OCI-LY7 (cell line): ENCODE measurements around the gene CFHR1. TPM values are rescaled to one million over a fixed set of nuclear protein-coding genes. Genes with fewer than 3 reads are reported as not detected.

Experiments
- BruUV-seq: library from RNA; stranded (reverse); fragments of 400-500 nt; replicated peaks from 2 replicates; lab custom pipeline; 2021; lab: Mats Ljungman, UMichigan
- CTCF ChIA-PET: fragments of 300-600 bp; sonication (Branson Sonifier 250); formaldehyde crosslinking; loops from one replicate; lab custom pipeline; 2022; ENCODE audit warnings: antibody characterized with exemption; ENCODE audit not compliant: unreplicated experiment; lab: Charles Lee
- POLR2A ChIA-PET: fragments of 300-600 bp; sonication (Branson Sonifier 250); formaldehyde crosslinking; loops from one replicate; lab custom pipeline; 2022; ENCODE audit warnings: antibody characterized with exemption; lab: Charles Lee
- DNase-seq: peaks from one replicate; pipeline ENCODE4 v3.0.0-alpha.2; 2015; ENCODE audit warnings: low spot score
- H2AFZ ChIP-seq: fragments of 200-600 bp; sonication (generic), shearing (Covaris generic); 2 replicates; pipeline ENCODE4 v1.6.1; 2014; ENCODE audit warnings: mild to moderate bottlenecking, antibody characterized with exemption, low read length, moderate library complexity
- H3K27ac ChIP-seq: fragments of 200-600 bp; sonication (generic); 2 replicates; pipeline ENCODE4 v1.5.1; 2014; ENCODE audit warnings: mixed run types, low read depth, mild to moderate bottlenecking, moderate library complexity, low read length, inconsistent platforms; ENCODE audit not compliant: poor library complexity, severe bottlenecking
- H3K36me3 ChIP-seq: fragments of 200-600 bp; sonication (generic); 2 replicates; pipeline ENCODE4 v1.6.1; 2014; ENCODE audit warnings: mild to moderate bottlenecking, antibody characterized with exemption, low read length, moderate library complexity, mixed read lengths; ENCODE audit not compliant: insufficient read depth
- H3K4me1 ChIP-seq: fragments of 200-600 bp; sonication (generic); 2 replicates; pipeline ENCODE4 v1.5.1; 2014; ENCODE audit warnings: mild to moderate bottlenecking, low read length; ENCODE audit not compliant: insufficient read depth, poor library complexity, severe bottlenecking
- H3K4me2 ChIP-seq: fragments of 200-600 bp; sonication (generic); 2 replicates; pipeline ENCODE4 v1.6.1; 2014; ENCODE audit warnings: mild to moderate bottlenecking, low read length
- H3K4me3 ChIP-seq: fragments of 200-600 bp; sonication (generic); 2 replicates; pipeline ENCODE4 v1.5.1; 2014; ENCODE audit warnings: mild to moderate bottlenecking, low read depth, low read length; ENCODE audit not compliant: poor library complexity, severe bottlenecking
- H3K79me2 ChIP-seq: fragments of 200-600 bp; sonication (generic); 2 replicates; pipeline ENCODE4 v1.6.1; 2016; ENCODE audit warnings: low read depth, mild to moderate bottlenecking, low read length, moderate library complexity, mixed read lengths; ENCODE audit not compliant: insufficient read depth
- H3K9me2 ChIP-seq: fragments of 200-600 bp; sonication (generic); 2 replicates; pipeline ENCODE4 v1.6.1; 2016; ENCODE audit warnings: mild to moderate bottlenecking, low read length, mixed read lengths; ENCODE audit not compliant: insufficient read depth
- H3K9me3 ChIP-seq: fragments of 200-600 bp; sonication (generic); 2 replicates; pipeline ENCODE4 v1.6.1; 2014; ENCODE audit warnings: mild to moderate bottlenecking, mixed run types, low read length, mixed read lengths
- H4K20me1 ChIP-seq: fragments of 200-600 bp; sonication (generic); 2 replicates; pipeline ENCODE4 v1.6.1; 2014; ENCODE audit warnings: mild to moderate bottlenecking, antibody characterized with exemption, low read length, moderate library complexity, mixed read lengths; ENCODE audit not compliant: insufficient read depth
- EZH2phosphoT487 ChIP-seq: fragments of 200-600 bp; sonication (generic); IDR thresholded peaks from 2 replicates; pipeline ENCODE4 v1.6.1; 2018; ENCODE audit warnings: low read depth, borderline replicate concordance, mild to moderate bottlenecking, mixed run types, antibody characterized with exemption, low read length, moderate library complexity, mixed read lengths
- intact Hi-C: fragments of 100-400 bp; cut with micrococcal nuclease; formaldehyde crosslinking; loops from one replicate; pipeline ENCODE4 v1.10.0; 2022; ENCODE audit not compliant: unreplicated experiment
- total RNA-seq, 2 experiments: library from RNA; depleted of rRNA in 1 of 2; stranded (reverse); fragments of >200 nt in 1 of 2; shearing (Covaris generic) in 1 of 2; gene quantifications; 2 replicates each; pipeline ENCODE4 v1.2.3, GENCODE V29; 2014 to 2022
- TF ChIP-seq, protein P1 (sequence below): fragments of 200-600 bp; sonication (generic); conservative IDR thresholded peaks from 2 replicates; pipeline ENCODE4 v1.5.1; 2014; ENCODE audit warnings: mild to moderate bottlenecking, antibody characterized with exemption, low read length, moderate library complexity, mixed read lengths

The CFHR1 gene
- total RNA-seq, 2 experiments from 2014 or later, result not detected

DNA sequence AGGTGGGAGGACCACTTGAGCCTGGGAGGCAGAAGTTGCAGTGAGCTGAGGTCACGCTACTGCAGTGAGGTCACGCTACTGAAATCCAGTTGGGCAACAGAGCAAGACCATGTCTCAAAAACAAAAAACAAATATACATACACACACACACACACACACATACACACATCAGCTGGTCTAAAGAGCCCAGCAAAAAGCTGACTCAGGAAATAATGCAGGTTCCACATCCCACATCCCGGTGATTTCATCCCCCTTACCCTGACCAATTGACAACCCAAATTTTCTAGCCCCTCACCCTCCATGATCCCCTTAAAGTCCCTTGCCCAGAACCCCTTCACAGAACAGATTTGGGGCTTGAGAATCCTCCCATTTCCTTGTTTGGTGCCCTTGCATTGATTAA, 56.4 kb downstream of the CFHR1 start:
- CTCF ChIA-PET, result no interaction called here
- no TSS peak for BruUV-seq
- H3K79me2 ChIP-seq, result no peaks in the 10 kb centered on the region
- no peak overlapping the region for H3K4me3 ChIP-seq
- H2AFZ ChIP-seq, result no peak overlapping the region
- H3K4me2 ChIP-seq, result no peak overlapping the region
- H3K9me2 ChIP-seq, result no peaks in the 10 kb centered on the region
- H3K4me1 ChIP-seq, result no peaks in the 10 kb centered on the region
- no peaks in the 10 kb centered on the region for H3K9me3 ChIP-seq
- TF ChIP-seq EZH2phosphoT487, result no peak
- TF ChIP-seq, protein P1, sequence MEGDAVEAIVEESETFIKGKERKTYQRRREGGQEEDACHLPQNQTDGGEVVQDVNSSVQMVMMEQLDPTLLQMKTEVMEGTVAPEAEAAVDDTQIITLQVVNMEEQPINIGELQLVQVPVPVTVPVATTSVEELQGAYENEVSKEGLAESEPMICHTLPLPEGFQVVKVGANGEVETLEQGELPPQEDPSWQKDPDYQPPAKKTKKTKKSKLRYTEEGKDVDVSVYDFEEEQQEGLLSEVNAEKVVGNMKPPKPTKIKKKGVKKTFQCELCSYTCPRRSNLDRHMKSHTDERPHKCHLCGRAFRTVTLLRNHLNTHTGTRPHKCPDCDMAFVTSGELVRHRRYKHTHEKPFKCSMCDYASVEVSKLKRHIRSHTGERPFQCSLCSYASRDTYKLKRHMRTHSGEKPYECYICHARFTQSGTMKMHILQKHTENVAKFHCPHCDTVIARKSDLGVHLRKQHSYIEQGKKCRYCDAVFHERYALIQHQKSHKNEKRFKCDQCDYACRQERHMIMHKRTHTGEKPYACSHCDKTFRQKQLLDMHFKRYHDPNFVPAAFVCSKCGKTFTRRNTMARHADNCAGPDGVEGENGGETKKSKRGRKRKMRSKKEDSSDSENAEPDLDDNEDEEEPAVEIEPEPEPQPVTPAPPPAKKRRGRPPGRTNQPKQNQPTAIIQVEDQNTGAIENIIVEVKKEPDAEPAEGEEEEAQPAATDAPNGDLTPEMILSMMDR, result no peak
- POLR2A ChIA-PET, result no interaction called here
- no peak for DNase-seq
- no peaks in the 10 kb centered on the region for H3K36me3 ChIP-seq
- H3K27ac ChIP-seq, result no peak overlapping the region
- no peaks in the 10 kb centered on the region for H4K20me1 ChIP-seq
- intact Hi-C loops, result no loop called here

DNA sequence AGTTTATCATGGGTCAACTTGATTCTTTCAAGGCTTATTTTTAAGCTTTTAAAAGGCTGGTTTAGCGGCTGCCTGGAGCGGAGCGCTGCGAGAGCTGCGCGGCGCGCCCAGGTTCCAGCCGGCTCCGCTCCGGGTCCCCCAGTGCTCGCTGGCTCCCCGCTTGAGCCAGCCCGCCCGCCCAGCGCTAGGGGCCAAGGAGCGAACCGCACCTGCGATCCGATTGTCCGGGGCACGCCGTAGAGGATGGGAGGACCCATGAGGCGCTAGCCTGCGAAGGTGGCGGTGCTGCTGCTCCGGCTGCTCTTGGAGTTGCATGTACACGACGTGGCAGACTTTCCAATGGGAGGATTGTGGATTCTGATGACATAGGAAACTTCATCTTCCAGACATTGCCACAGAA, 58.4 kb downstream of the CFHR1 start:
- no peak overlapping the region for H3K4me2 ChIP-seq
- ChIA-PET POLR2A (no interaction called here), CTCF (no interaction called here)

More for the DNA sequence above, 58.4 kb downstream of the CFHR1 start:
- TF ChIP-seq EZH2phosphoT487, result no peak
- TF ChIP-seq, protein P1, result no peak
- Histone ChIP-seq H3K79me2 (no peaks in the 10 kb centered on the region), H3K36me3 (no peaks in the 10 kb centered on the region), H3K27ac (no peak overlapping the region), H3K9me2 (no peaks in the 10 kb centered on the region), H3K4me1 (no peaks in the 10 kb centered on the region), H3K9me3 (no peaks in the 10 kb centered on the region), H2AFZ (no peak overlapping the region), H4K20me1 (no peaks in the 10 kb centered on the region), H3K4me3 (no peak overlapping the region)
- no peak for DNase-seq
- BruUV-seq, result no TSS peak
- intact Hi-C loops, result no loop called here

Other genes with a start within 250 kb of the CFHR1 start
- not detected in 2 replicates for gene KCNT2, start 211.3 kb upstream of the CFHR1 start, total RNA-seq (2014; rRNA removed; shearing (Covaris generic))
- not detected in 2 replicates for gene KCNT2, start 211.3 kb upstream of the CFHR1 start, total RNA-seq (2022)
- gene CFH, start 167.7 kb upstream of the CFHR1 start, total RNA-seq (2014; rRNA removed; shearing (Covaris generic)), result not detected in 2 replicates
- gene CFH, start 167.7 kb upstream of the CFHR1 start, total RNA-seq (2022), result not detected in 2 replicates
- not detected in 2 replicates for gene CFHR3, start 44.9 kb upstream of the CFHR1 start, total RNA-seq (2014; rRNA removed; shearing (Covaris generic))
- not detected in 2 replicates for gene CFHR3, start 44.9 kb upstream of the CFHR1 start, total RNA-seq (2022)
- not detected in 2 replicates for gene CFHR4, start 68.3 kb downstream of the CFHR1 start, total RNA-seq (2014; rRNA removed; shearing (Covaris generic))
- not detected in 2 replicates for gene CFHR4, start 68.3 kb downstream of the CFHR1 start, total RNA-seq (2022)
- not detected in 2 replicates for gene CFHR2, start 124.0 kb downstream of the CFHR1 start, total RNA-seq (2014; rRNA removed; shearing (Covaris generic))
- not detected in 2 replicates for gene CFHR2, start 124.0 kb downstream of the CFHR1 start, total RNA-seq (2022)
- not detected in 2 replicates for gene CFHR5, start 157.8 kb downstream of the CFHR1 start, total RNA-seq (2014; rRNA removed; shearing (Covaris generic))
- not detected in 2 replicates for gene CFHR5, start 157.8 kb downstream of the CFHR1 start, total RNA-seq (2022)
- 0.05 TPM in 1 of 2 replicates, not detected in the other for gene F13B, start 247.5 kb downstream of the CFHR1 start, total RNA-seq (2014; rRNA removed; shearing (Covaris generic))
- gene F13B, start 247.5 kb downstream of the CFHR1 start, total RNA-seq (2022), result not detected in 2 replicates